ENCODE measurements around the gene CLEC18A. TPM values are rescaled to one million over a fixed set of nuclear protein-coding genes. Genes with fewer than 3 reads are reported as not detected.
"Not testable (repeated sequence)": the region's sequence is repeated elsewhere in the genome, so short reads cannot be mapped to it uniquely, and the experiment has no call there.

CLEC18A gene
- total RNA-seq = 2.2 TPM

DNA sequence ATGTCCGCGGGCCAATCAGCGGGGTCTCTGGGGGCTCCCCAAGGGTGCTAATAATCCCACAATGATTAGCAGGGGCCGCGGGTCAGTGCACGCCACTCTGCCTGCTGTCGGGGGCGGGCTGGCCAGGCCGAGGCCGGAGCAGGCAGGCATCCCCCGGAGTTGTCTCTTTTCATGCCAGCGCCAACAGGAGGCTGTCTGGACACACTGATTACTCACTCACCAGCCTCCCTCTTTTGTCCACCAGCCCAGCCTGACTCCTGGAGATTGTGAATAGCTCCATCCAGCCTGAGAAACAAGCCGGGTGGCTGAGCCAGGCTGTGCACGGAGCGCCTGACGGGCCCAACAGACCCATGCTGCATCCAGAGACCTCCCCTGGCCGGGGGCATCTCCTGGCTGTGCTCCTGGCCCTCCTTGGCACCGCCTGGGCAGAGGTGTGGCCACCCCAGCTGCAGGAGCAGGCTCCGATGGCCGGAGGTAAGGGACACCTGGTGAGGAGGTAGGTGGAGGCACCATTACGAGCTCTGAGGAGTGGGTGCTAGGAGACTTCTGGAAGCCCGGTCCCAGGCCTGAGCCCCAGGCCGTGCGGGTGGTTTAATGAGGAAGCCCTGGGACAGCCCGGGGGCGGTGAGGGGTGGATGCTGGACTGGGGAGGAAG lies at the start of gene CLEC18A:
TSS of gene CLEC18A (plus strand) at position 318 of the 655 bp plus-strand sequence. CDS start at position 351, 33 bp downstream.
- DNase-seq (ENCODE audit: low spot score) = not testable (repeated sequence)

DNA sequence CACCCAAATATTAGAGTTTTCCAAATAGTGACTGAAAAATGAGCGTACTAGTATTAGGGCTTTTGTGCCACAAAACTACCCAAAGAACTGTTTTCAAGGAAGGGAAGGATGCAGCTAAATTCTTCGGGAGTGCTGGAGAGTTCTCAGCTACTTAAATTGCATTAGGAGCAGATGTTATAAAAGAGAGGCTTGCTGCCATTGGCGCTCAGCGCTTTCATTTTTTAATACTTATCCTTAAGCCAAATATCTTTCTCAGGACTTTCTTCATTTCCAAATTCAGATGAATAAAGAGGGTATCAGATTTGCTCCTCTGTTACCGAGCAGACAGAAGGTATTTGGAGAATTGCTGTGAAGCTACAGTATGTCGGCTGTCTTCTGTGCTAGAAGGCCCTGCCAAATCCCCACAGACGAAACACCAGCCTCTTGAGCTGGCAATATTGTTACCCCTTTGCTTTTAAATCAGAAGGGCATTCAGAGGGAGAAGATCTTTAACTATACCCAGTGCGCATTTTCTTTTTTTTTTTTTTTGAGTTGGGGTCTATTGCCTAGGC lies 47.2 kb upstream of the CLEC18A start:
- DNase-seq (ENCODE audit: low spot score) = no peak

DNA sequence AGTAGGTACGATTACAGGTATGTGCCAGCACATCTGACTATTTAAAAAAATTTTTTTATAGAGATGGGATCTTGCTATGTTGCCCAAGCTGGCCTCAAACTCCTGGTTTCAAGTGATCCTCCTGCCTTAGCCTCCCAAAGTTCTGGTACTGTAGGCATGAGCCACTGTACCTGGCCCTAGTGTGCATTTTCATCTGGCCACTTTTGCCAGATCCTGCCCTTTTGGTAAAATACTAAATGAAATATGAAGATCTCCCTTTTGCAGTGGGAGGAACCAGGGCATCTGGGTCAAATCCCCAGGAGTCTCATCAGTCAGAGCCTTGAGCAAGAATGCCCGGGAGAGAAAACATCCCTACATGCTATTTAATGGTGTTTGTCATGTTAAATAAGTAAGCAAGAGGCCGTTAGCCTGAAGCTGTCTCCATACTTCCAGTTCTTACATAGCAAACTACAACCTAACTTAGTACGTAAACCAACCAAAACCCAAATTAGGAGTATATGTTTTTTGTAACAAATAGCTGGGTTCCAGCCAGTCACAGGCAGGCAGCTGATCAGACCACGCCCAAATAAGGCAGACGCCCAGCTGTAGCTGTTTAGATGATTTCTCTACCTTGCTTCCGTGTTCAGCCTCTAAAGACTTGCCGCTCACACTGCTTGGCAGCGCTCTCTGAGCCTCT lies 46.5 kb upstream of the CLEC18A start:
- DNase-seq (ENCODE audit: low spot score) = no peak

DNA sequence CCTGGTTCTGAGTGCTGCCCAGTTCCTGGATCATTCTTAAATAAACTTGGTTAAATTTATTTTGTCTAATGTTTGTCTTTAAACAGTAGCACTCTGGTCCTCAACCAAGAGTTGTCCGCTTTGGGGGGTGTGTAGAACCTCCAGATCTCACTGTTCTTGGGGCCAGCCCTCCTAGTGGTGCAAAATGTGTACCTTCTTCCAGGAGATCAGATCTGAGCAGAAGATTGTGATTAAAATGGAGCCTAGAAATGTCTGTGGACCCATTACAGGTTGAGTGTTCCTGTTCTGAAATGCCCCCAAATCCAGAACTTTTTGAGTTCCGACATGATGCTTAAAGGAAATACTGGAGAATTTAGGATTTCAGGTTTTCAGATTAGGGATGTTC lies 46.0 kb upstream of the CLEC18A start:
- no peak for DNase-seq (ENCODE audit: low spot score)

DNA sequence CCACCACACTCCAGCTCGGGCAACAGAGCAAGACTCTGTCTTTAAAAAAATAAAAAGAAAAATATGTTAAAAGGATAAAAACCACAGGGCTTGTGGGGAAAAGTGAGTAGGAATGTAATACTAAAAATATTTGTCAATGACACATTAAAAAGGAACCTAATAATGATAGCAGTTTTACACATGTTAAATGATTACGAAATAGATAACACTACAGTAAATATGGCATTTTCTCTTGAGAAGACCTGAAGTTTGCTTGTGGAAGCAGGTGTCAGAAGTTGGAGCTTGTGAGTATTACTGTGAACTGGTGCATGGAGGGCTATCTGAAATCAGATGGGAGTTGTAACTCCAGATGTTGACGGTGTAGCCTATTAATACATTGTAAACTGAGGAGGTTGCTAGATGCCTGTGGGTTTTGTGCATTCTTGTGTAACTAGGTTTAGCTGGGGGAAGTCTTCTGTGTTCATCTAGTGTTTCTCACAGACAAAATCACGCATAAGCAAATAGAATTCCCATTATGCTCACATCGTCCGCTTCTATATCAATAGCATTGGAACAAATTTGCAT lies 44.2 kb upstream of the CLEC18A start:
- DNase-seq (ENCODE audit: low spot score) = no peak

DNA sequence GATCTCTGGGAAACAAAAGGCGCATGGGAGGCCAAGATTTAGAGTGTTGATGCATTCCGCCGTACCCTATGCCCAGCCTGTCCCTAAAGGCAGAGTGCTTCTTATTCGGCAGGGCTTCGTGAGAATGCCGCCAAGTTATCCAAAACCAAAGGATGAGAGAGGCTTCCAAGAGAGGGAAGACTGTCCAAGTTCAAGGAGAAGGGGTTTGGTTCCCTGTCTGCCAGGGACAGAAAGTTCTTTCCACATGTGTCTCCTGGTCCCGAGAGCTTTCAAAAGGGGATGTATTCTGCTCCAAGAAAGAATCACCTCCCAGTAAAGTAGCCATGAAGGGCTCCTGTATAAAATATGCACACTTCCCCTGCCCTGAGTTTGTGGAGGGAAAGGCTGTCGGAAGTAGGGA lies 42.1 kb upstream of the CLEC18A start:
- DNase-seq (ENCODE audit: low spot score) = no peak

DNA sequence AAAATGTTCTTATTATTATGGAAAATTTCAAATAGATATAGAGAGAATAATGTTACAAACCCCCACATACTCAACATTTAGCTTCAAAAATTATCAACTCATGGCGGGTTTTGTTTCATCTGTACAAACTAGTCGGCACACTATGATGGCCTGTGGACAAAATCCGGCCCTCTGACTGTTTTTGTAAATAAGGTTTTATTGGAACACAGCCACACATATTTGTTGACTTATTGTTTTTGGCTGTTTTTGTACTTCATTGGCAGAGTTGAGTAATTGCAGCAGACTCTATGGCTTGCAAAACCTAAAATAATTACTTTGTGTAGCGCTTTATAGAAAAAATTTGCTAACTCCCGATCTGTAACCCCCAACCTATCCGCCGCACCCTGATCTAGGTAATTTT lies 41.4 kb upstream of the CLEC18A start:
- DNase-seq (ENCODE audit: low spot score) = no peak

DNA sequence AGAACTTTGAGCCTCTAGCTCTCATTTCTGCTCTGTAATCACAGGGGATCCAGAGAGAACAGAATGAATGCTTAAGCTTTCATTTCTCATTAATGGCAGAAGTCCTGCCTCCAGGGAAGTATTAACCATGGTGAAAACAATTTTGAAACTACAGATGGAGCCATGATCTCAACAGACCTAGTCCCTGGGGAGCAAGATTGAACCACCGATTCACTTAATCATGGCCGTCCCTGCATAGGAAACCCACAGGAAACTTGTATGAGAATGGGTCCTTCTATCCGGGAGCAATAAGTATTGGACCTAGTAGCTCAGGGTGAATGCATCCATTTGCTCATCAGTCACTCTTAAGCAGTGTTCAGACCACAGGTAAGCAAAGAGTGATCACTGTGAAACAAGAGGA lies 40.2 kb upstream of the CLEC18A start:
- no peak for DNase-seq (ENCODE audit: low spot score)

DNA sequence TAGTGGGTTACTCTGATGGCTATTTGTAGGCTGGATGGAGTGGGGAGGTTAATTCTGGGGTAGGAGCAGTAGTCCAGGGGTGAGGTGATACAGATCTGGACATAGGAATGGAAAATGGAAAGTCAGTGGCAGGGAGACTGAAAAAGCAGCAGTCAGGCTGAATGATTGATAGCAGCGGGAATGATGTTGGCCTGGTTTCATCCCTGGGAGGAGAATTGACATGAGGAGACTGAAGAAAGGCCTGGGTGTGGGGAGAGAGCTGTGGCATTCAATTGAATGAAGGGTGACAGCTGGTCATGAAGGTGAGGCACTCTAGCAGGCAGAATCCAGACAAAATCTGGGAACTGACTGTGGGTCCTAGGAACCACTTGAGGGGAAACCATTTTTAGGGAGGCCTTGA lies 34.7 kb upstream of the CLEC18A start:
- DNase-seq (ENCODE audit: low spot score) = no peak

DNA sequence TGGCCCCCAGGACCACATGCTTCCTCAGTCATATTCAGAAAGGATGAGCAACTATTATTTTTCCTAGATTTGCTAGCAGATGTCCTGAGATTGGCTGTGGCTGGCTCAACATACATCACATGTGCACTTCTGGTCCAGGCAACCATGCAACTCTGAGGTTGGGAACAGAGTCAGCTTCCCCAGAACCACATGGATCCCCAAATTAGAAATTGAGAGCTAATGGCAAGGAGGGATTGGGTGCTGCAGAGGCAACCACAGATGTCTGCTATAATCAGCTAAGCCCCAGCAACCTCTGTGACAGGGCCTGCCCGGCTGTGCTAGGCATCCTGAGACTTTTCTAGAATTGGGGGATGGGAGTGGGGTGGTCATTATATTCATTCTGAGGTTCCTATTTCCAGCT lies 33.8 kb upstream of the CLEC18A start:
- DNase-seq (ENCODE audit: low spot score) = no peak

DNA sequence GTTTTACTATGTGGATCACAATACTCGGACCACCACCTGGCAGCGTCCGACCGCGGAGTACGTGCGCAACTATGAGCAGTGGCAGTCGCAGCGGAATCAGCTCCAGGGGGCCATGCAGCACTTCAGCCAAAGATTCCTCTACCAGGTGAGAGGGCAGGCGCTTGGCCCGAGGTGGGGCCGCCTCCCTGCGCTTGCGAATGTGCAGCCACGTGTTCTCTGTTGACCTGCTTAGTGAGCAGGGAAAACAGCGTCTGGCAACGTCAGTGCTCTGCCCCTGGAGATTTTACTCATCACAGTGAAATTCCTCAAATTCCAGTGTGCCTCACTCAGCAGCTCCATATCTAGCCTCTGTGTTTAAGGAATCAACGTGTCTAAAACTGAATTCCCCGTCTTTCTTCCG lies 33.4 kb upstream of the CLEC18A start:
- DNase-seq (ENCODE audit: low spot score) = no peak

DNA sequence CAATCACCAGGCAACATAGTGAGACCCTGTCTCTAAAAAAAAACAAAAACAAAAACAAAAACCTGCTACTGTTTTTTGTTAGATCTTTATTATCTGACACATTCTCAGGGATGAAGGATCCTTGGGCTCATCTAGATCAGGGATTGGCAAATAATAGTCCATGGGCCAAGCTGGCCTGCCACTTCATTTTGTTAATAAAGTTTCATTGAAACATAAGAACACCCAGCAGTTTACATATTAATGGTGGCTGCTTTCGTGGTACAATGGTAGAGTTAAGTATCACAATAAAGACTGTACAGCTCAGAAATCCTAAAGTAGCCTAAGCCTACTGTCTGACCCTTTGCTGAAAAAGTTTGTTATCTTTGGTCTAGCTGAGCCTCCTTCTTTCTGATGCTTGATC lies 32.9 kb upstream of the CLEC18A start:
- DNase-seq (ENCODE audit: low spot score) = no peak

DNA sequence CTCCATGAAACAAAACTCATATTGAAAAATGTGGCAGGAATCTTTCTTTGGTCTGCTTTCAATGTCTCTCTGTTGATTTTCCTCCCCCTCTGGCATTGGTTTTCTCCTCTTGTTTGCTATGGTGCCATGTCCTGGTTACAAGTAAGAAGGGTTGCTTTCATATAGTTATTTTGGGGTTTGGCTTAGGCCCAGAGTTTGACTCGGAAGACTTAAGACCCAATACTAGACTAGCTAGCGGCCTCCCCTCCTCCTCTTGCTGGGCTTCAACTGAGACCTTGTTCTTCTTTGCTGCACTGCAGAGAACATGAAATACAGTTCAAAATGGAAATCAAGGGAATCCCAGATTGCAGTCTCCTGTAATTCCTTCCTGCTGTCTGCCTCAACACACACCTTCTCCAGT lies 30.0 kb upstream of the CLEC18A start:
- no peak for DNase-seq (ENCODE audit: low spot score)

DNA sequence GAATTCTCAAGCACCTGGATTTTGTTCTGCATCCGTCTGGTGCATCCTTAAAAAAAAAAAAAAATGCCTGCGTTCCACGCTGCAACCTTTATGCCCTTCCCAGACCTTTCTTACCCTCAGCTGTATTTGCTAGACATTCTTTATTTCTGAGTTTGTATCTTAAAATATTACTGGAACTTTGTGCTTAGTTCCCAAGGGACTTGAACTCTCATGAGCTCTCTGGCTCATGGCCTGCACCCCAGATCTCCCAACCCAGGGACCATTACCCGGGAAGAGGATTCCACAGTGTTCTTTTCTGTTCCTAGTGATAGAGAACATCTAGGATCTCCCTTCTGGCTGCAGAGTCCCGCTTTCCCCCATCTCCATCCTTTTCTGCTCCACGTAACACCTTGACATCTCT lies 28.9 kb upstream of the CLEC18A start:
- no peak for DNase-seq (ENCODE audit: low spot score)

DNA sequence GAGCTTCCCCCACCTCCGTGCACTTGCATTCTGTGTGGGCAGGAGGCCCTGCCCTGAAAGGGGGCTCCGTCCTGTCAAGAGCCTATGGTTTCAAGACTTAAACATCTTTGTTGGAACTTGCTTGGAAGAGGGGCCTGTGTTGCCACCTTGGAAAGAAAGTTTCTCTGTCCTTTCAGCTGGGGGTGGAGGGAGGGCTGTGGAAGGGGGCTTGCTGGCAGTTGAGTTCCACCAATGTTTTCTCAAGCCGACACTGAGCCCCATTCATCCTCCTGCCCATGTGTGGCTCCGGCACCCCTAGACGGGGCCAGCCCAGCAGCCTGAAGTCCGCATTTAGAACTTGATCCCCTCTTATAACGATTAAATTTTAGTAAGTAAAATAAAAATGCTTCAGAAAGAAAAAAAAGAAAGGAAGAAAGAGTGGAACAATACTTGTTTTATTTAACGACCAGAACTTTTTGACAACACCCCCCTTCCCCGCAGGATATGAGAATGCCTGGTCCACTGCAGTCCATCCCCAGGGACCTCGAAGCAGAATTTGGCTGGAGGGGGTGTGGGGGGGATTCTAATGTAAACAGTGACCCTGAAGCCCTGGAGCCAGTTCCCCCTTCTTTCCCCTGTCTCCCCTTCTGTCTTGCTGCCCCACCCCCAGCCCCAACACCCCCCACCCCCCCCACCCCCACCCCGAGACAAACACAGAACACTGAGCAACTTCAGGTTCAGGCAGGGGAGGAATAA lies 26.9 kb upstream of the CLEC18A start:
- no peak for DNase-seq (ENCODE audit: low spot score)

DNA sequence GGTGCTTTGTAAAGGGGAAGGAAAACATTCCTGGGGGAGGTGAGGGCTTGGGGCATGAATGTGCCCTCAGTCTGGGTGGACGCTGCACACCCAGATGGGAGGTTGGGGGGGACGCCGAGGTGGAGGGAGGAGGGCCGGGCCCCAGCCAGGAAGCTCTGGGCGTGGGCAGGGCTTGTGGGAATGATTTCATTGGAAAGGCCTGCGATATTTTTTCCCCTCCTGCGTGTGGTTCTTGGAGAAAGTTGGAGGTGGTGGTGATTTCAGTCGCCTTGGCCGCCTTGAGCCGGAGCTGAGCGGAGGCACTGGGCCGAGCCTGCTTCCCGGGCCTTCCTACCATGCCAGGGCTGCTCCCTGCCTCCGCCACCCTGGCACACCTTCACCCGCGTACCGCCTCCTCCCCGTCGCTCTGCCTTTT lies 26.4 kb upstream of the CLEC18A start:
- DNase-seq (ENCODE audit: low spot score) = peak; percentile 66

DNA sequence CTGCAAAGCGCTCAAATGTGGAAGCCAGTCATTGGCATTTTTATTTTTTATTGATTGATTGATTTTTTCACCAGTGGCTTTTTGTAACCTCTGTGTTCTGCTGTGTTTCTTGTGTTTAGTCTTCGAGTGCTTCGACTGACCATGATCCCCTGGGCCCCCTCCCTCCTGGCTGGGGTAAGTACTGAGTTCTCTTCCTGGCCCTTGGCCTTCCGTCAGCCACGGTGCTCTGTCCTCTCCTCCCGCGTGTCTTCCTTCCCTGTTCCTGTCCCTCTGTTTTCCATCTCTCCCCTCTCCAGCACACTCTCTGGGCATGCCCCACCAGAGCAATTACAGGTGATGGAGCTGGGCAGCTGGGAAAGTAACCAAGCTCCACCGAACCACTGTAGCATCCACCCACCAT lies 25.8 kb upstream of the CLEC18A start:
- DNase-seq (ENCODE audit: low spot score) = no peak

DNA sequence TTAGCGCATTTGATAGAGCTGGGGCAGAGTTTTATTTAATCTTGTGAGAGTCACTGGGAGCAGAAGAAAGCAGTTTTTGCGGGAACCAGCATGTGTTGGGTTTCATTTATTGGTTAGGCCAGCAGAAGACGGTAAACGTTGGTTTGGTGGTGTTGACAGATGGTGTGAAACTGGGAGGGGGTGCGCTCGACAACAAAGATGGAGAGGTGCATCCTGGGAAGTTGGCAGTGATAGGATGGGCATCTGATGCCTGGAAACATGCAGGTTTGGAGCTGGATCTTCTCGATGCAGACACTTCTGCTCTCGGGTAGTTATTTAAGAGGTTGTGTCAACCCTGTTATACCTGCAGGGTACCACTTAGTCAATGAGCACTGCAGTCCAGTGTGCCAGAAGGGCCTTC lies 24.9 kb upstream of the CLEC18A start:
- DNase-seq (ENCODE audit: low spot score) = no peak

DNA sequence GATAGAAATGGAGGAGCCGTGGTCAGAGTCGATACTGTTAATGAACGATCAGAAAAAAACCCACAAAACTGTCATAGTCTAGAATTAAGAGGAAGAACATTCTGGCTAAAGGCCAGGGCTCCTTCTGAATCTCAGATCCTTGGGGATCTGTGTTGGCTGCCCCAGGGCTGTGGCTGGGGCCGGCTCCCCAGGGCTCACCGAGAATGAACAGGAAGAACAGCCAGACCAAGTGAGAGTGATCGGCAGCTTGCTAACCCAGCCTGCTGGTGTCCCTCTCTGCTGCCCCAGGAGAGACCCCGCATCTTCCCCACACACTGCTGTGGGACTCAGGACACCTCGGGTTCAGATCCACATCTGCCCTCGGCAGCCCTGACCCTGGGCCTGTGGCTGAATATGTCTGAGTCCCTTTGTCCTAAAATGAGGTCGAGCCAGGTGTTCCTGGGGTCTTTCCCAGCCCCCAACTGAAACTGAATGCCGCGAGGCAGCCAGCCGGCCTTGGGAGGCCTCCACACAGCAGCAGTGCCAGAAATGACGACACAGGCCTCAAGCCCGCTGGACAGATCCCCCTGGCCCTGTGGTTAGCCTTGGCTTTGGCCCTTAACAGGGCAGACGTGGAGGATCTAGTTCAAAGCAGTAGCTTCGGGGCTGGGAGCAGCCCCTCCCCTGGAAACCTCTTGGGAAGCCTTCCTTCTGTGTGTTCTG lies 23.9 kb upstream of the CLEC18A start:
- no peak for DNase-seq (ENCODE audit: low spot score)

DNA sequence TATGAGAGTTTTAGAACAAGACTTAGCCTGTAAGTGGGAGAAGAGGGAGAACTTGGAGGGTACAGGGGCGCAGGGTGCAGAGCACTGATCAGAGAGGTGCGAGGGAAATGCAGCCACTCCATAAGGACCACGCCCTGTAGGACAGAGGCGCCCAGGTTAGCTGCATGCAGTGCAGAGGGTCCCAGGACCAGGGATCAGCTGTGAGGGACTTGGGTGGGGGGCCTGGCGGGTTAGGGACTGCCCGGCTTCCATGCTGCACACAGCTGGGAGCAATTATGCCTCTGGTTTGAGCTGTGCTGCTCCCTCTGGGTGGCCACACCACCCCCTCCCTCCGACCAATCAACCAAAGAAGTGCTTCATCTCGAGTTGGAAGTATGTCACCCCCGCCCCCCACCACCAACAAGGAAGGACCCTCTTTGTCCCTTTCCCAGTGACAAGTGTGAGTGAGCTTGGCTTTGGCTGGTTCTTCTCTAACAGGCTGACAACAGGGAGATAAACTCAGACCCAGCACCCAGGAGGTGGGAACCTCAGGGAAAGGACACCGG lies 22.2 kb upstream of the CLEC18A start:
- no peak for DNase-seq (ENCODE audit: low spot score)

DNA sequence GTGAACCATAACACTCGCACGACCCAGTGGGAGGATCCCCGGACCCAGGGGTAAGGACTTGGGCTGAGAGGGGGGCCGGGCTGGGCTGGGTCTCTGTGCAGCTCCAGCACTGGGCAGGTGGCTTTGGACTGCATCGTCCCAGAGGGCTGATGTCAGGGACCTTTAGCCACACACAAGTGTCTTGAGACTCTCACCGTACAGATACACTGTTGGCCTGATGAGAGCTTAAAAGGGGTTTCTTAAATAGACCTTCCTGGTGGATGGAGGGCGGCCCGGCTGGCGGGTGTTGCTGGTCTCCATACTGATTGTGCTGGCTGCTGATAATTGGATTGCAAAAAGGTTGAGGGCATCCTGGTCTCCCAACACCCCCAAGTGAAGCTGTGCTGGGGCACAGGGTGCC lies 21.7 kb upstream of the CLEC18A start:
- DNase-seq (ENCODE audit: low spot score) = no peak

Measured in ureter (tissue), 1 donor.